HG03460 (cell line): ENCODE results near the gene CDK14.

Source experiments
- ATAC-seq: cut with Tn5 transposase; IDR thresholded peaks from one replicate; pipeline ENCODE4 v1.9.1; 2021; ENCODE audit not compliant: unreplicated experiment

Gene CDK14

DNA sequence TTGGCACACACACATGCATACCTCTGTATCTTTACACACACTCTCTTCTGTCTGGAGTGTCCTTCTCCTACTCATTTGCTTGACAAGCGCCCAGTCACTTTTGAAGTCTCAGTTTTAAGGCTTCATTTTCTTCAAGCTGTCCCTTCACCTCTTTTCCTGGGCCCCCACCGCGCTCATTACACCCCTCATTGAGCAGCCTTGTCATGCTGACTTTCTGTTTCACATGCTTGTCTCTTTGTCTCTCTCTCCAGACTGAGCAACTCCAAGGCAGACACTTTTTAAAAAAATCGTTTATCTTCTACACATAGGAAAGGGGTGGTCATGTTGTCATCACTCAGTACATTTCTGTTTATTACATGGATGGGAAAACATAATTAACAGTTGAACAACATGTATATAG, 442.9 kb downstream of the CDK14 start:
- ATAC-seq = peak; percentile 70

GRCh38 chr7:91041141-91041540, 445.0 kb downstream of the CDK14 start:
- ATAC-seq = no peak

- ATAC-seq = no peak
These were observed 445.9 kb downstream of the CDK14 start for GRCh38 chr7:91041901-91042484.

GRCh38 chr7:91043186-91043585, 447.1 kb downstream of the CDK14 start:
- no peak for ATAC-seq

- ATAC-seq = no peak
These were observed 448.0 kb downstream of the CDK14 start for GRCh38 chr7:91043924-91044645.

GRCh38 chr7:91045606-91046005, 449.5 kb downstream of the CDK14 start:
- ATAC-seq = no peak

DNA sequence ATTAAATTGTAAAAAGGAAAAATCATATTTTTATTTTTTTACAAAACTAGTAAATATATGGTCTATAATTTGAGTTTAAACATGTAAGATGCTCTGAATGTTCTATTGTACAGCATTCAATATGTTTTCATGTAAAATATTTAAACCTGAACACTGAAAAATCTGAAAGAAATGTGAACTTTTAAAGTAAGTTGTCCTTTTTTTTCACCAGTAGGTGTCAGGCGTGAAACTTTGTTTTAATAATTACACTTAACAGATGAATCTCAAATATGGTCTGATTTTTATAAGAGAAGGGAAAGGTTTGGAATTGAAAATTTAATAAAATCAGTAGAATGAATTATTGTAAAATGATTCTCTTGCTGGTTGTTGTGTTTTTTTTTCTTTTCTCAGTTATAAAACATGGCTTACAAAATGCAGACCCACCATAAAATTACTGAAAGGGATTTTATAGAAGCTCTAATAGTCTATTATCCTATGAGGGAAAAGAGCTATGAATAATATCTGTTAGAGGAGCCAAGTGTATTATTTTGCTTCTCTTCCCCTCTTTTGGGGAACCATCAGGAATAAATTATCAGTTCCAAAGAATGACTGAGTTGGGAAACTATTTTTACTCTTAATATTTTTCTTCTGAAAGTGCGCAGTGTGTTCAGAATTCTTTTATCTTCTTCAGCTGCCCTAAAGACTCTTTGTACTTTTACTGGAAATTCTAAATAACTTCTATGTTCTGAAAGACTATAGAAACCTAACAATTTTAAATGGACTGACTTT, 450.4 kb downstream of the CDK14 start:
- ATAC-seq = no peak

- no peak for ATAC-seq
These were observed 451.5 kb downstream of the CDK14 start for GRCh38 chr7:91047636-91048035.

- peak; percentile 87 for ATAC-seq
These were observed 454.6 kb downstream of the CDK14 start for GRCh38 chr7:91050677-91051076.

GRCh38 chr7:91051966-91052365, 455.8 kb downstream of the CDK14 start:
- ATAC-seq = no peak

DNA sequence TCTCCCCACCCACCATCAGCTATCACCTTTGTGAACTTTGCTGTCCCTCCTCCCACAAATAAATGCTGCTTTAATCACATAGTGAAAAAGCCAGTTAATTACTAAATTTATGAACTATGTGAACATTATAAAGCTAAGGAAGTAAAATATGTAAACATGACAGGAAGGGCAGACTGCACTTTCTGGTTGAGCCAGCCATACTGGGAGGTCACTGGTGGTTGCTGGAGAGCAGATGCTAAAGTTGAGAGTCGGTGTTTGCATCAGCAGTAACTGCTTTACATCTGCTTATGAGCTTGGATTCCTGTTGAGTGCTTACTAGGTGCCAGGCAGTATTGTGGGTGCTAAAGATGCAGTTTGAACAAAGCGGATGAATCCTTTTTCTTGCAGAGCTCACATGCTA, 458.3 kb downstream of the CDK14 start:
- ATAC-seq = no peak

GRCh38 chr7:91055219-91055618, 459.1 kb downstream of the CDK14 start:
- no peak for ATAC-seq

- no peak for ATAC-seq
These were observed 466.6 kb downstream of the CDK14 start for GRCh38 chr7:91062713-91063112.

DNA sequence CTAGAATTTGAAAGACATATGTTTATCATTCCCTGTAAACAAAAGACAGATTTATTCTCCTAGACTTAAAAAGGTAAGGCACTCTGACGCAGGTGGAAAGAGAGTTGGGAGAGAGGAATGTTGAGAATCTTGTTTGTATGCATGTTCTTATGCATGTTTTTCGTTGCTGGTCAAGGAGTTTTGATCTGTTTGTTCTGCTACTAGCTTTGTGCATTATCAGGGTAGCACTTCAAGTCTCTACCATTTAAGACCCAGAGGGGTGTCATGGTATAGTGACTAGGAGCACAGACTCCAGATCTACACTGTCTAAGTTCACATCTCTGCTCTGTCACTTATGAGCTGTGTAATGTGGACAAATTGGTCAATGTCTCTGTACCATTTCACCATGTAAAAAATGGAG, 467.9 kb downstream of the CDK14 start:
- no peak for ATAC-seq

DNA sequence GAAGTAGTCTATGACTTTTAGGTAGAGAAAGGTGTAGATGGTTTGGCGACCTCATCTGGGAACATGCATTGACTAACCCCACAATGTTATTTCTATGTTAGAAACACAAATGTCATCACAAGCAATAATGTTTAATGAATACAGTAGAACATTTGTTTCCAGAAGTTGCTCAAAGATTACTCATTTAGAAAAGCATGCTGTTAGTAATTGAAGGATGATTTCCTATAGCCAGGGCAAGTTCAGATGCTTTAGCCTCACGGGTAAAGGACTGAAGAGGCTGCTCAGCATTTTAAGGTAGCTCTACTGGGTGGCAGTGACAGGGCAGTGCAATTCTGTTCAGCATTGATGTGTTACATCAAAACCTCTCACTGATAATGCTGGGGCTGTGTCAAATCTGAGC, 468.8 kb downstream of the CDK14 start:
- no peak for ATAC-seq

DNA sequence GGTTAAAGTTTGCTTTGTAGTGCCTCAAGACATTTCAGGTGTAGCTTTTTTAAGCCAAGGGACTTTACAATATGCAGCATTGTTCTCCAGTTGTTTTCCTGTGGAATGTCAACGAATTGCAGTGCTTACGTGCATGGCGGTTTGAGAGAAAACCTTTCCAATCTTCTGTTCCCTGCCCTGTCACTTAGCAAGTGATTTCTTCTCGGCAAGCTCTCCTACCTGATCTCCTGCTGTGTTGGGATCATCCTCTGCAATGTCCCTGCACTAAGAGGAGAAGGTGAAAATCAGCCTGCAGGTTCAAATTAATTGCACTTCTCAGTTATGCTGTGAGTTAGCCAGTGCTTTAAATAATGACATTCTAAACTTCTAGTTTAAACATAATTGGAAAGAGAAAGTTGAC, 470.5 kb downstream of the CDK14 start:
- no peak for ATAC-seq

DNA sequence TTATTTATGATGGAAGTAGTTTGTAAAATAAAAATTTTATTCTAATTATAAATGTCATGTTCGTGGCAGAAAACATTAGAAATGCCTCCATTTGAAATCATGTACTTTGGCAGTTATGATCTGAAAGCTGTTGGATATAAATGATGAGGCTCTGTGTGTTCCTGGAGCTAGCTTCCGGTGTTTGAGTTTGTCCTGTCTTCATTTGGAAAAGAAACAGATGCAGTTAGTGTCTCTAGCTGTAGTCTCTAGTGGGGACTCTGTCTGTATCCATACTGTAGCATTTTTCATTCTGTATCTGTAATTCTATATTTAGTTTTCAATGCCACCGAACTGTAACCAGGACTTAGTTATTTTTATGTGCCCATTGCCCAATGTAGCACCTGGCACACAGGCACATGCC, 471.1 kb downstream of the CDK14 start:
- ATAC-seq = no peak

DNA sequence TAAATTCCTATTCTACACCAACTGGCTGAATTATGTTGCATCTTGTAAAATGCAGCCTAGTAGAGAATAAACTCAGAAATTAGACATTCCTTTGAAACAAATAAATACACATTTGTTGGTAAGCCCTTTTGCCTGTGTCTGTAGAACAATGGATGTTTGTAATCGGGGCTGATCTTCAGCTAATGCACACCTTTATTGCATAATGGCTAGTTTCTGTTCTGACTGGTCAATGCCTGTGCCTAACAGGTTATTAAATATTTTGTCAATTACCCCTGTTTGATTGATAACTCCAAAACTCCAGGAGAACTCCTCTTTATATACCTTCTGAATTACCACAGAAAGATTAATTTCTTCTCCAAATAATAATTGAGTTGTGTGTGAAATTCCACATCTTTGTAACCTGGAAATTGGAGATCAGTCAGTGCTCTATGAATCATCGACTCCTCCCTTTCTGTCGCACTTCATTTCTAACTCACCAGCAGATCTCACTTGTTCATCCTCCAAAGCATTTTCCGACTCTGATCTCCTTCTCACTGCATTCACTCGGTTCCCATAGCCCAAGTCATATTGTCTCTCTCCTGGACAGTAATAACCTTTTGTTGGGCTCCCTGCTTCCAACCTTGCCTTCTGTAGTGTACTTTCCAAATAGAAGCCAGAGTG, 472.1 kb downstream of the CDK14 start:
- no peak for ATAC-seq

DNA sequence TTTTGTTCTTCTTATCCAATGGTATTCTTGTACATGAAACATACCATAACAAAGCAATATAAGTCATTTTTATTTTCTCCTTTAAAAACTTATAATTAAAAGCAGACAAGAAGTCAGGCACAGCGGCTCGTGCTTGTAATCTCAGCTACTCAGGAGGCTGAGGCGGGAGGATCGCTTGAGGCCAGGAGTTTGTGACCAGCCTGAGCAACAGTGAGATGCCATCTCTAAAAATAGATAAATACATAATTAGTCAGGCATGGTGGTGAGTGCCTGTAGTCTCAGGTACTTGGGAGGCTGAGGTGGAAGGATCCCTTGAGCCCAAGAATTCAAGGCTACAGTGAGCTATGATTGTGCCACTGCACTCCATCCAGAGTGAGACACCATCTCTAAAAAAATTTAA, 473.0 kb downstream of the CDK14 start:
- no peak for ATAC-seq

GRCh38 chr7:91079487-91079886, 483.4 kb downstream of the CDK14 start:
- ATAC-seq = no peak

DNA sequence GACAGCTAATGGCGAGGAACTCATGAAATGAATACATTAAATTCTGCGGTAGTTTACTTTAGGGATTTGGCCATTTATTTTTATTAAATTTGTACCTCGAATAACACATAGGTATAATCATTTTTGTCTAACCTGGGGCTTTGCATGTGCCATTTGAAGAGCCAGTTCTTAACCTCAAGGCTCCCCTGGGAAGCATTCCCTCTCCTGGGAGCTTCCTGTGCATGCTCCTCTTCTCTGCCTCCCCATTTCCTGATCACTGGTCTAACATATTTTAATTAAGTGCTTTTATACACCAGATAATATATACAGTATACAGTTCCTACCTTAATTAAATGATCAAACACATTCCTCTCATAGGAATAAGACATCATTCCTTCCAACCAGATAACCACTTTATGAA, 484.2 kb downstream of the CDK14 start:
- no peak for ATAC-seq

- ATAC-seq = no peak
These were observed 485.9 kb downstream of the CDK14 start for GRCh38 chr7:91082038-91082437.
